ENCODE data around the gene SKAP1.
"Not testable (repeated sequence)": the region's sequence is repeated elsewhere in the genome, so short reads cannot be mapped to it uniquely, and the experiment has no call there.

The SKAP1 gene

GRCh38 chr17:48294806-48295361 lies 135.1 kb downstream of the SKAP1 start:
- no peaks in the 10 kb centered on the region for H3K27me3 ChIP-seq (replicated peaks; ENCODE audit: control insufficient read depth, insufficient read depth, low read length)
- no peaks in the 10 kb centered on the region for H3K36me3 ChIP-seq (ENCODE audit: control insufficient read depth, insufficient read depth, low read length)
- TF ChIP-seq, protein P1, sequence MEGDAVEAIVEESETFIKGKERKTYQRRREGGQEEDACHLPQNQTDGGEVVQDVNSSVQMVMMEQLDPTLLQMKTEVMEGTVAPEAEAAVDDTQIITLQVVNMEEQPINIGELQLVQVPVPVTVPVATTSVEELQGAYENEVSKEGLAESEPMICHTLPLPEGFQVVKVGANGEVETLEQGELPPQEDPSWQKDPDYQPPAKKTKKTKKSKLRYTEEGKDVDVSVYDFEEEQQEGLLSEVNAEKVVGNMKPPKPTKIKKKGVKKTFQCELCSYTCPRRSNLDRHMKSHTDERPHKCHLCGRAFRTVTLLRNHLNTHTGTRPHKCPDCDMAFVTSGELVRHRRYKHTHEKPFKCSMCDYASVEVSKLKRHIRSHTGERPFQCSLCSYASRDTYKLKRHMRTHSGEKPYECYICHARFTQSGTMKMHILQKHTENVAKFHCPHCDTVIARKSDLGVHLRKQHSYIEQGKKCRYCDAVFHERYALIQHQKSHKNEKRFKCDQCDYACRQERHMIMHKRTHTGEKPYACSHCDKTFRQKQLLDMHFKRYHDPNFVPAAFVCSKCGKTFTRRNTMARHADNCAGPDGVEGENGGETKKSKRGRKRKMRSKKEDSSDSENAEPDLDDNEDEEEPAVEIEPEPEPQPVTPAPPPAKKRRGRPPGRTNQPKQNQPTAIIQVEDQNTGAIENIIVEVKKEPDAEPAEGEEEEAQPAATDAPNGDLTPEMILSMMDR (IDR thresholded peaks at IDR 0.05; ENCODE audit: insufficient read depth, low read length, poor library complexity, severe bottlenecking), result no peak
- H3K4me3 ChIP-seq (replicated peaks; ENCODE audit: low read depth, low read length), result peak overlapping the region; percentile 21; the same call in 1 of the 2 replicates
- no peak for DNase-seq (ENCODE audit: extremely low read depth, insufficient read length)

GRCh38 chr17:48294020-48294805 lies 135.8 kb downstream of the SKAP1 start:
- TF ChIP-seq, protein P1 (IDR thresholded peaks at IDR 0.05; ENCODE audit: insufficient read depth, low read length, poor library complexity, severe bottlenecking), result no peak
- no peaks in the 10 kb centered on the region for H3K36me3 ChIP-seq (ENCODE audit: control insufficient read depth, insufficient read depth, low read length)
- H3K4me3 ChIP-seq (replicated peaks; ENCODE audit: low read depth, low read length), result no peak overlapping the region
- H3K27me3 ChIP-seq (replicated peaks; ENCODE audit: control insufficient read depth, insufficient read depth, low read length), result no peaks in the 10 kb centered on the region
- DNase-seq (ENCODE audit: extremely low read depth, insufficient read length), result no peak

DNA sequence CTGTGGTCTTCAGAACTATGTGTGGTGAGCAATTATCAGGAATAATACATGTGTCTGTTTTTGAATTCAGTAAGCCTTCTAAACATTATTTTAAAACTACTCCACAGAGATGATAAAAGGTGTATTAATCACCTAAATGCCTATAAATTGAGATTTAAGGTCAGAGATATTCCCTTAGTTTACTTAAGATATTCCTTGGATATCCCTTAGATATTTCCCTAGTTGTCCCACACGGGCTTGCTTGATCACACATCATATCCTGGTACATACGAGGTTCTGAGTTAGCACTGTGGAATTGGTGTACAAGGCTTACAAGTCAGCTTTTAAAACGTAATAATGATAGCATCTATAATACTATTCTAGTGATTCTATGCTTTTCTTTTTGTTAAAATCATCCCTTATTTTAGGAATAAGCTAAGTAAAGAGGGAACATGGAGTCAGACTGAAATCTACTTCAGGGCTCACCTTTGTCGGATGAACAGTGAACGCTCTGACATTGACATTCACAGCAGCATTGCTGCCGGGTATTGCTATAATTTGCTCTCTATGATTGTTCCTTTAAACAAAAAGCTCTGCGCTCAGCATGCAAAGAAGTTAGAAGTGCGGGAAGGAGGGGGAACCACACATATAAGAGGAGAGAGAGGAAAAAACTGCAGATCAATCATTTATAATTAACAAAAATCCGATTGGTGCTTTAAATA lies 136.5 kb downstream of the SKAP1 start:
- TF ChIP-seq, protein P1 (IDR thresholded peaks at IDR 0.05; ENCODE audit: insufficient read depth, low read length, poor library complexity, severe bottlenecking), result no peak
- DNase-seq (ENCODE audit: extremely low read depth, insufficient read length), result no peak
- Histone ChIP-seq H3K36me3 (ENCODE audit: control insufficient read depth, insufficient read depth, low read length) (no peaks in the 10 kb centered on the region), H3K27me3 (replicated peaks; ENCODE audit: control insufficient read depth, insufficient read depth, low read length) (no peaks in the 10 kb centered on the region), H3K4me3 (replicated peaks; ENCODE audit: low read depth, low read length) (no peak overlapping the region)

- H3K4me3 ChIP-seq (replicated peaks; ENCODE audit: low read depth, low read length), result no peak overlapping the region
- TF ChIP-seq, protein P1 (IDR thresholded peaks at IDR 0.05; ENCODE audit: insufficient read depth, low read length, poor library complexity, severe bottlenecking), result no peak
- no peaks in the 10 kb centered on the region for H3K27me3 ChIP-seq (replicated peaks; ENCODE audit: control insufficient read depth, insufficient read depth, low read length)
- no peak for DNase-seq (ENCODE audit: extremely low read depth, insufficient read length)
- H3K36me3 ChIP-seq (ENCODE audit: control insufficient read depth, insufficient read depth, low read length), result no peaks in the 10 kb centered on the region
Measured at GRCh38 chr17:48290378-48290777, 139.6 kb downstream of the SKAP1 start.

DNA sequence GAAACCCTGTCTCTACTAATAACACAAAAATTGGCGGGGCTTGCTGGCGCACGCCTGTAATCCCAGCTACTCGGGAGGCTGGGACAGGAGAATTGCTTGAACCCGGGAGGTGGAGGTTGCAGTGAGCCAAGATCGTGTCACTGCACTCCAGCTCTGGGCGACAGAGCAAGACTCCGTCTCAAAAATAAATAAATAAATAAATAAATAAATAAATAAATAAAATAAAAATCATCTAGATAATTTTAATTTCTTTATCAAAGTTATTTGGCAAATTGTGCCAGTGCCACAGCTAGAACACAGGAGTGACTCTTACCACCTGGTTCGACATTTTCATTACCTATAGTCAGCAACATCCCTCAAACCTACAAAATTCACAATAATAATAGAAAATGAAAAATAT lies 143.1 kb downstream of the SKAP1 start:
- H3K27me3 ChIP-seq (replicated peaks; ENCODE audit: control insufficient read depth, insufficient read depth, low read length); DNase-seq (ENCODE audit: extremely low read depth, insufficient read length); H3K36me3 ChIP-seq (ENCODE audit: control insufficient read depth, insufficient read depth, low read length); H3K4me3 ChIP-seq (replicated peaks; ENCODE audit: low read depth, low read length): not testable (repeated sequence)

DNA sequence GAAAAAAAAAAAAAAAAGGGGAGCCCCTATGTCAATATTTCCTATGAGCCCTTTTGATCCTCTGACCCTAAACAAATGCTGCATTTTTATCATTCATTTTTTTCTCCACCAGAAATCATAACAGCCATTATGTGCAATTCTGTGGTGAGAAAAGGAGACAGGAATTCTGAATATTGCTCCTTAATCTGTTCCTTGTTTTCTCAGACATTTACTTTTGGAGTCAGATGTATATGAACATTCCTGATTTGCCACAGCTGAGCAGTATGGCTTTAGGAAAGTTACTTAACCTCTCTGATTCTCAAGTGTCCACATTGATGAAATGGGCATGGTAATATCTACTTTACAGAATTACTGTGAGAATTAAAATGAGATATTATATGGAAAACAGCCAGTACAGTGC lies 144.4 kb downstream of the SKAP1 start:
- TF ChIP-seq, protein P1 (IDR thresholded peaks at IDR 0.05; ENCODE audit: insufficient read depth, low read length, poor library complexity, severe bottlenecking), result no peak
- no peak for DNase-seq (ENCODE audit: extremely low read depth, insufficient read length)
- Histone ChIP-seq H3K27me3 (replicated peaks; ENCODE audit: control insufficient read depth, insufficient read depth, low read length) (no peaks in the 10 kb centered on the region), H3K36me3 (ENCODE audit: control insufficient read depth, insufficient read depth, low read length) (no peaks in the 10 kb centered on the region), H3K4me3 (replicated peaks; ENCODE audit: low read depth, low read length) (no peak overlapping the region)
